AG20443 (cell line): ENCODE measurements around the gene LPCAT1.
"Not testable (repeated sequence)": the region's sequence is repeated elsewhere in the genome, so short reads cannot be mapped to it uniquely, and the experiment has no call there.

Experiments used
- DNase-seq: peaks from one replicate; pipeline ENCODE4 v3.0.0; 2012; ENCODE audit warnings: low spot score, mixed read lengths

Gene LPCAT1

GRCh38 chr5:1465117-1465516, 58.6 kb downstream of the LPCAT1 start:
- no peak for DNase-seq

- no peak for DNase-seq
These were observed 59.2 kb downstream of the LPCAT1 start for GRCh38 chr5:1464511-1464910.

- DNase-seq: no peak
These were observed 59.7 kb downstream of the LPCAT1 start for GRCh38 chr5:1464096-1464446.

- no peak for DNase-seq
These were observed 60.2 kb downstream of the LPCAT1 start for GRCh38 chr5:1463326-1464095.

GRCh38 chr5:1462358-1462757, 61.4 kb downstream of the LPCAT1 start:
- DNase-seq: no peak

GRCh38 chr5:1461396-1461795, 62.4 kb downstream of the LPCAT1 start:
- DNase-seq: no peak

- DNase-seq: no peak
These were observed 63.6 kb downstream of the LPCAT1 start for GRCh38 chr5:1460054-1460682.

GRCh38 chr5:1459435-1459834, 64.3 kb downstream of the LPCAT1 start:
- DNase-seq: not testable (repeated sequence)

GRCh38 chr5:1456110-1456881, 67.5 kb downstream of the LPCAT1 start:
- not testable (repeated sequence) for DNase-seq

- DNase-seq: no peak
These were observed 70.1 kb downstream of the LPCAT1 start for GRCh38 chr5:1453613-1454012.

- no peak for DNase-seq
These were observed 74.6 kb downstream of the LPCAT1 start for GRCh38 chr5:1449081-1449630.

- DNase-seq: no peak
These were observed 75.2 kb downstream of the LPCAT1 start for GRCh38 chr5:1448511-1449011.

GRCh38 chr5:1447671-1448361, 75.9 kb downstream of the LPCAT1 start:
- DNase-seq: no peak

GRCh38 chr5:1446602-1447343, 77.0 kb downstream of the LPCAT1 start:
- no peak for DNase-seq

- peak; percentile 47 for DNase-seq
These were observed 77.8 kb downstream of the LPCAT1 start for GRCh38 chr5:1445689-1446601.

- DNase-seq: no peak
These were observed 78.5 kb downstream of the LPCAT1 start, which contains the start of gene SLC6A3 for GRCh38 chr5:1445313-1445688. Gene SLC6A3 (minus strand): TSS chr5:1445440. CDS start chr5:1443197, 2,243 bp downstream.

- DNase-seq: no peak
These were observed 79.2 kb downstream of the LPCAT1 start for GRCh38 chr5:1444361-1445189.

GRCh38 chr5:1443991-1444360, 79.8 kb downstream of the LPCAT1 start:
- no peak for DNase-seq

- DNase-seq: no peak
These were observed 80.6 kb downstream of the LPCAT1 start for GRCh38 chr5:1443171-1443570.
